K562 (cell line): Measurements from ENCODE around the gene UBE2QL1. TPM values are rescaled to one million over a fixed set of nuclear protein-coding genes. Genes with fewer than 3 reads are reported as not detected.

Source experiments
- ATAC-seq: fragments of 200-7000 bp; cut with Tn5 transposase; 3 replicates; pipeline ENCODE4 v1.9.1; 2020; ENCODE audit warnings: moderate library complexity
- BruUV-seq: library from RNA; stranded (reverse); fragments of 400-500 nt; replicated peaks from 2 replicates; lab custom pipeline; 2021; lab: Mats Ljungman, UMichigan
- CTCF ChIA-PET: fragments of 300-600 bp; formaldehyde crosslinking; extraction: SDS; loops from one replicate; lab custom pipeline; 2021; ENCODE audit warnings: low intra/inter-chr PET ratio; lab: Yijun Ruan, JAX
- POLR2A ChIA-PET: fragments of 300-600, 350-650 bp; sonication (Branson Sonifier 250); formaldehyde crosslinking; extraction: SDS; loops from one replicate; lab custom pipeline; 2021; ENCODE audit warnings: antibody characterized with exemption, inconsistent platforms; lab: Yijun Ruan, JAX
- DNase-seq, 4 experiments: peaks; one replicate each; pipeline versions ENCODE4 v3.0.0 to v3.0.0-alpha.2; 2011 to 2018; ENCODE audit warnings: low spot score in 3 of 4, mixed read lengths in 3 of 4; ENCODE audit errors: extremely low read depth in 1 of 4
- FAIRE-seq: peaks from 2 replicates; lab custom pipeline; 2011; peaks lifted over from hg19 to GRCh38; lab: Jason Lieb, UNC
- H2AFZ ChIP-seq: 2 replicates; pipeline ENCODE4 v1.6.0; 2011; ENCODE audit warnings: low read depth, low read length, control low read depth, inconsistent platforms
- H3K27ac ChIP-seq: fragments of 200-600 bp; 3 replicates; pipeline ENCODE4 v1.8.0; 2011; ENCODE audit warnings: low read depth, mild to moderate bottlenecking, control low read depth, inconsistent platforms, low read length, moderate library complexity, mixed read lengths; ENCODE audit errors: extremely low read depth
- H3K27me3 ChIP-seq, 2 experiments: fragments of 300-600 bp in 1 of 2; 2 replicates in 1 of 2; 3 replicates in 1 of 2; pipeline versions ENCODE4 v1.6.0 to v1.8.0; 2011; ENCODE audit warnings: inconsistent platforms in 2 of 2, low read length in 2 of 2, mild to moderate bottlenecking in 1 of 2, mixed read lengths in 1 of 2, moderate library complexity in 1 of 2; ENCODE audit not compliant: control insufficient read depth in 2 of 2, insufficient read depth in 2 of 2
- H3K36me3 ChIP-seq: fragments of 300-600 bp; 3 replicates; pipeline ENCODE4 v1.8.0; 2011; ENCODE audit warnings: mild to moderate bottlenecking, low read length, inconsistent platforms; ENCODE audit not compliant: control insufficient read depth, insufficient read depth
- H3K4me1 ChIP-seq, 2 experiments: fragments of 200-600 bp in 1 of 2; replicated peaks in 1 of 2; 2 replicates in 1 of 2; 3 replicates in 1 of 2; pipeline versions ENCODE4 v1.5.1 to v1.8.0; 2011; ENCODE audit warnings: inconsistent platforms in 2 of 2, low read length in 2 of 2, mild to moderate bottlenecking in 1 of 2, mixed read lengths in 1 of 2, moderate library complexity in 1 of 2; ENCODE audit not compliant: control insufficient read depth in 2 of 2, insufficient read depth in 2 of 2
- H3K4me2 ChIP-seq: 2 replicates; pipeline ENCODE4 v1.6.1; 2011; ENCODE audit warnings: low read length, control low read depth, inconsistent platforms, mixed read lengths; ENCODE audit not compliant: insufficient read depth
- H3K4me3 ChIP-seq: fragments of 200-600 bp; sonication (generic), shearing (Covaris generic); 2 replicates; pipeline ENCODE4 v1.5.1; 2016; ENCODE audit warnings: control low read depth, inconsistent platforms
- H3K79me2 ChIP-seq: fragments of 200-600 bp; 3 replicates; pipeline ENCODE4 v1.8.0; 2011; ENCODE audit warnings: low read length, inconsistent platforms; ENCODE audit not compliant: control insufficient read depth, insufficient read depth
- H3K9ac ChIP-seq, 2 experiments: 2 replicates each; pipeline versions ENCODE4 v1.6.0 to v1.6.1; 2011; ENCODE audit warnings: low read depth in 2 of 2, low read length in 2 of 2, control low read depth in 1 of 2, inconsistent platforms in 1 of 2, mild to moderate bottlenecking in 1 of 2, mixed read lengths in 1 of 2; ENCODE audit not compliant: insufficient read depth in 1 of 2
- H3K9me1 ChIP-seq: one replicate; pipeline ENCODE4 v1.6.0; 2011; ENCODE audit warnings: inconsistent platforms, mild to moderate bottlenecking, low read length, moderate library complexity; ENCODE audit not compliant: control insufficient read depth, insufficient read depth
- H3K9me3 ChIP-seq: replicated peaks from 2 replicates; pipeline ENCODE4 v1.5.1; 2011; ENCODE audit warnings: low read depth, low read length, inconsistent platforms; ENCODE audit not compliant: control insufficient read depth, insufficient read depth
- H4K20me1 ChIP-seq: replicated peaks from 2 replicates; pipeline ENCODE4 v1.6.1; 2011; ENCODE audit warnings: low read length, inconsistent platforms, mixed read lengths; ENCODE audit not compliant: control insufficient read depth, insufficient read depth
- BDP1 ChIP-seq: IDR thresholded peaks from 3 replicates; pipeline ENCODE4 v1.6.1; 2011; ENCODE audit not compliant: insufficient read length, insufficient read depth
- COPS2 ChIP-seq: fragments of 450-650 bp; conservative IDR thresholded peaks from 2 replicates; pipeline ENCODE4 v1.6.1; 2016; ENCODE audit warnings: mild to moderate bottlenecking, moderate library complexity
- DMBX1 ChIP-seq: fragments of 250-450 bp; sonication (Bioruptor Pico); IDR thresholded peaks from 2 replicates; pipeline ENCODE4 v1.8.0; 2022; ENCODE audit warnings: inconsistent platforms, mild to moderate bottlenecking, moderate library complexity, borderline replicate concordance
- FOXK1 ChIP-seq: sonication (generic); formaldehyde crosslinking; IDR thresholded peaks from 2 replicates; pipeline ENCODE4 v1.8.0; 2022; ENCODE audit warnings: missing genetic modification reagents, mild to moderate bottlenecking, borderline replicate concordance
- GATAD2B ChIP-seq: fragments of 450-650 bp; IDR thresholded peaks from 2 replicates; pipeline ENCODE4 v1.6.1; 2017; ENCODE audit warnings: mild to moderate bottlenecking, borderline replicate concordance
- HNRNPK ChIP-seq: fragments of 200-400 bp; formaldehyde crosslinking; IDR thresholded peaks from one replicate; pipeline ENCODE4 v1.6.1; 2018; ENCODE audit warnings: mild to moderate bottlenecking, low read depth, low read length; ENCODE audit not compliant: poor library complexity, severe bottlenecking
- KLF10 ChIP-seq: fragments of 250-450 bp; sonication (Bioruptor Pico); IDR thresholded peaks from 2 replicates; pipeline ENCODE4 v1.6.1; 2021; ENCODE audit warnings: matching md5 sums
- MYBL2 ChIP-seq, 2 experiments: fragments of 450-650 bp in 1 of 2; sonication (generic) in 1 of 2; formaldehyde crosslinking in 1 of 2; IDR thresholded peaks; 2 replicates each; pipeline versions ENCODE4 v1.6.1 to v1.8.1; 2017 to 2022; ENCODE audit warnings: borderline replicate concordance in 1 of 2, inconsistent platforms in 1 of 2, low read depth in 1 of 2, mild to moderate bottlenecking in 1 of 2, missing genetic modification reagents in 1 of 2, moderate library complexity in 1 of 2
- PHTF2 ChIP-seq: fragments of 250-450 bp; sonication (Bioruptor Pico); IDR thresholded peaks from 2 replicates; pipeline ENCODE4 v1.5.0; 2021; ENCODE audit warnings: mild to moderate bottlenecking
- ZNF764 ChIP-seq: fragments of 250-450 bp; sonication (Bioruptor Pico); IDR thresholded peaks from 2 replicates; pipeline ENCODE4 v1.4.0; 2020; ENCODE audit warnings: low read depth, mild to moderate bottlenecking, moderate library complexity
- WGBS: fragments of 100-300 bp; shearing (Covaris generic); methylation state at CpG from one replicate; pipeline ENCODE4 v1.1.6; 2016; ENCODE audit warnings: low coverage, mixed read lengths; ENCODE audit not compliant: insufficient coverage; ENCODE audit errors: missing lambda C conversion rate; 5-methylcytosine and 5-hydroxymethylcytosine counted together
- in situ Hi-C: fragments of 300-500 bp; cut with MboI; formaldehyde crosslinking; loops from 4 replicates; pipeline ENCODE4 v1.15.0; 2018; ENCODE audit warnings: inconsistent platforms, mixed read lengths
- intact Hi-C: fragments of 100-400 bp; cut with micrococcal nuclease; formaldehyde crosslinking; loops from 2 replicates; pipeline ENCODE4 v1.14.2; 2022
- polyA plus RNA-seq, 8 experiments: library from polyadenylated mRNA; depleted of rRNA in 4 of 8; stranded (reverse) in 5 of 8; unstranded in 3 of 8; fragments of >200 nt; fragmentation: Nextera tagmentation in 2 of 8; fragmentation: Illumina TruSeq in 1 of 8; extraction: Ambion mirVana in 2 of 8; extraction: Trizol in 1 of 8; gene quantifications; 2 replicates each; pipeline versions ENCODE4 v1.2.1 to v1.2.3, GENCODE V29; 2011 to 2014; ENCODE audit warnings: inconsistent platforms in 1 of 8, missing spikeins in 1 of 8
- total RNA-seq, 7 experiments: library from RNA; depleted of rRNA in 6 of 7; stranded (reverse); fragments of >200 nt in 6 of 7; fragmentation: Illumina TruSeq in 2 of 7; extraction: Trizol in 2 of 7; gene quantifications; 2 replicates each; pipeline versions ENCODE4 v1.2.1 to v1.2.3, GENCODE V29; 2011 to 2021; ENCODE audit warnings: low replicate concordance in 1 of 7
- TF ChIP-seq, protein P1 (sequence below): fragments of 450-650 bp; IDR thresholded peaks from 2 replicates; pipeline ENCODE4 v1.6.1; 2017; ENCODE audit warnings: antibody characterized with exemption, mild to moderate bottlenecking
- TF ChIP-seq, protein P2 (sequence below), 3 experiments: IDR thresholded peaks in 2 of 3; conservative IDR thresholded peaks in 1 of 3; 2 replicates each; pipeline ENCODE4 v1.5.1; 2011 to 2012; ENCODE audit warnings: low read length in 3 of 3, mild to moderate bottlenecking in 3 of 3, control low read depth in 2 of 3, improper control_type of control experiment in 1 of 3, inconsistent platforms in 1 of 3, low read depth in 1 of 3, mixed read lengths in 1 of 3, moderate library complexity in 1 of 3; ENCODE audit not compliant: insufficient read depth in 2 of 3
- TF ChIP-seq, protein P3 (sequence below), 2 experiments: fragments of 450-650 bp in 1 of 2; IDR thresholded peaks; 2 replicates each; pipeline ENCODE4 v1.6.1; 2011 to 2017; ENCODE audit warnings: low read depth in 2 of 2, antibody characterized with exemption in 1 of 2, borderline replicate concordance in 1 of 2, low read length in 1 of 2, mild to moderate bottlenecking in 1 of 2, mixed read lengths in 1 of 2; ENCODE audit not compliant: control insufficient read depth in 1 of 2

UBE2QL1 gene
- total and polyA plus RNA-seq, 9 of the 15 experiments (the other 6 are each of a cell fraction or from before 2014, with no cell fraction given): not detected

DNA sequence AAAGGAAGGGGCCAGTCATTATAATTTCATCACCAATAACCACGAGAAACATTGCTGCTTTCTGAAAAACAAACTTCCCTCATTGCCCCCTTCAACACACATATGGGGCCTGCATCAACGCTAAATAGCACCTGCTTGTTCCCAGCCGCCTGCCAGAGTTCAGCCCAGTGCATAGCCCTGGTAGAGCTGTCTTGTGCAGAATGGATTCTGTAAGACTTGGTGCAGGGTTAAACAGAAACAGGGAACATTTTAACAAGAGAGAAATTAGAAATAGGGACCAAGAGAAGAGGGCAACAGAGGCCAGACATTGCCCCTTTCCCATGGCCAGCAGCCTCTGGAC is 56.7 kb downstream of the UBE2QL1 start:
- 2% methylated on average over 3 of the region's 3 CpGs for WGBS
- no peaks in the 10 kb centered on the region for H3K36me3 ChIP-seq
- BruUV-seq: no TSS peak
- in situ Hi-C loops: no loop called here
- H3K27ac ChIP-seq: no peak overlapping the region
- peaks cover 0 to 2% of the 10 kb centered on the region in 2 experiments; a peak in 1 of 5 replicates for H3K4me1 ChIP-seq
- no peaks in the 10 kb centered on the region for H3K9me3 ChIP-seq
- intact Hi-C loops: no loop called here
- H3K9ac ChIP-seq: no peak overlapping the region
- peaks cover 26 to 59% of the 10 kb centered on the region in 2 experiments; a peak in 4 of 5 replicates for H3K27me3 ChIP-seq
- no peaks in the 10 kb centered on the region; the same call in 1 of the 2 replicates for H4K20me1 ChIP-seq
- no peak overlapping the region for H2AFZ ChIP-seq
- no peak overlapping the region for H3K4me2 ChIP-seq
- DNase-seq (no peak), ATAC-seq (no peak), FAIRE-seq (no peak)
- H3K9me1 ChIP-seq: no peaks in the 10 kb centered on the region
- CTCF ChIA-PET: no interaction called here
- H3K79me2 ChIP-seq: no peaks in the 10 kb centered on the region
- H3K4me3 ChIP-seq: no peak overlapping the region
- POLR2A ChIA-PET: no interaction called here
- TF ChIP-seq MYBL2 (IDR thresholded peaks at IDR 0.05; ENCODE audit: low read depth): no peak
- no peak for TF ChIP-seq MYBL2 (CRISPR knock-in tag; IDR thresholded peaks at IDR 0.05; ENCODE audit: borderline replicate concordance)
- TF ChIP-seq, protein P1, sequence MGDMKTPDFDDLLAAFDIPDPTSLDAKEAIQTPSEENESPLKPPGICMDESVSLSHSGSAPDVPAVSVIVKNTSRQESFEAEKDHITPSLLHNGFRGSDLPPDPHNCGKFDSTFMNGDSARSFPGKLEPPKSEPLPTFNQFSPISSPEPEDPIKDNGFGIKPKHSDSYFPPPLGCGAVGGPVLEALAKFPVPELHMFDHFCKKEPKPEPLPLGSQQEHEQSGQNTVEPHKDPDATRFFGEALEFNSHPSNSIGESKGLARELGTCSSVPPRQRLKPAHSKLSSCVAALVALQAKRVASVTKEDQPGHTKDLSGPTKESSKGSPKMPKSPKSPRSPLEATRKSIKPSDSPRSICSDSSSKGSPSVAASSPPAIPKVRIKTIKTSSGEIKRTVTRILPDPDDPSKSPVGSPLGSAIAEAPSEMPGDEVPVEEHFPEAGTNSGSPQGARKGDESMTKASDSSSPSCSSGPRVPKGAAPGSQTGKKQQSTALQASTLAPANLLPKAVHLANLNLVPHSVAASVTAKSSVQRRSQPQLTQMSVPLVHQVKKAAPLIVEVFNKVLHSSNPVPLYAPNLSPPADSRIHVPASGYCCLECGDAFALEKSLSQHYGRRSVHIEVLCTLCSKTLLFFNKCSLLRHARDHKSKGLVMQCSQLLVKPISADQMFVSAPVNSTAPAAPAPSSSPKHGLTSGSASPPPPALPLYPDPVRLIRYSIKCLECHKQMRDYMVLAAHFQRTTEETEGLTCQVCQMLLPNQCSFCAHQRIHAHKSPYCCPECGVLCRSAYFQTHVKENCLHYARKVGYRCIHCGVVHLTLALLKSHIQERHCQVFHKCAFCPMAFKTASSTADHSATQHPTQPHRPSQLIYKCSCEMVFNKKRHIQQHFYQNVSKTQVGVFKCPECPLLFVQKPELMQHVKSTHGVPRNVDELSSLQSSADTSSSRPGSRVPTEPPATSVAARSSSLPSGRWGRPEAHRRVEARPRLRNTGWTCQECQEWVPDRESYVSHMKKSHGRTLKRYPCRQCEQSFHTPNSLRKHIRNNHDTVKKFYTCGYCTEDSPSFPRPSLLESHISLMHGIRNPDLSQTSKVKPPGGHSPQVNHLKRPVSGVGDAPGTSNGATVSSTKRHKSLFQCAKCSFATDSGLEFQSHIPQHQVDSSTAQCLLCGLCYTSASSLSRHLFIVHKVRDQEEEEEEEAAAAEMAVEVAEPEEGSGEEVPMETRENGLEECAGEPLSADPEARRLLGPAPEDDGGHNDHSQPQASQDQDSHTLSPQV: no peak
- TF ChIP-seq HNRNPK: no peak
- TF ChIP-seq, protein P2, sequence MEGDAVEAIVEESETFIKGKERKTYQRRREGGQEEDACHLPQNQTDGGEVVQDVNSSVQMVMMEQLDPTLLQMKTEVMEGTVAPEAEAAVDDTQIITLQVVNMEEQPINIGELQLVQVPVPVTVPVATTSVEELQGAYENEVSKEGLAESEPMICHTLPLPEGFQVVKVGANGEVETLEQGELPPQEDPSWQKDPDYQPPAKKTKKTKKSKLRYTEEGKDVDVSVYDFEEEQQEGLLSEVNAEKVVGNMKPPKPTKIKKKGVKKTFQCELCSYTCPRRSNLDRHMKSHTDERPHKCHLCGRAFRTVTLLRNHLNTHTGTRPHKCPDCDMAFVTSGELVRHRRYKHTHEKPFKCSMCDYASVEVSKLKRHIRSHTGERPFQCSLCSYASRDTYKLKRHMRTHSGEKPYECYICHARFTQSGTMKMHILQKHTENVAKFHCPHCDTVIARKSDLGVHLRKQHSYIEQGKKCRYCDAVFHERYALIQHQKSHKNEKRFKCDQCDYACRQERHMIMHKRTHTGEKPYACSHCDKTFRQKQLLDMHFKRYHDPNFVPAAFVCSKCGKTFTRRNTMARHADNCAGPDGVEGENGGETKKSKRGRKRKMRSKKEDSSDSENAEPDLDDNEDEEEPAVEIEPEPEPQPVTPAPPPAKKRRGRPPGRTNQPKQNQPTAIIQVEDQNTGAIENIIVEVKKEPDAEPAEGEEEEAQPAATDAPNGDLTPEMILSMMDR (IDR thresholded peaks at IDR 0.05 in 2 of 3, conservative IDR thresholded peaks at IDR 0.05 in 1 of 3; ENCODE audit: insufficient read depth in 2 of 3, low read depth in 1 of 3, low read length in 3 of 3): no peak
- TF ChIP-seq COPS2: no peak
- no peak for TF ChIP-seq ZNF764 (CRISPR knock-in tag)
- no peak for TF ChIP-seq FOXK1
- TF ChIP-seq, protein P3, sequence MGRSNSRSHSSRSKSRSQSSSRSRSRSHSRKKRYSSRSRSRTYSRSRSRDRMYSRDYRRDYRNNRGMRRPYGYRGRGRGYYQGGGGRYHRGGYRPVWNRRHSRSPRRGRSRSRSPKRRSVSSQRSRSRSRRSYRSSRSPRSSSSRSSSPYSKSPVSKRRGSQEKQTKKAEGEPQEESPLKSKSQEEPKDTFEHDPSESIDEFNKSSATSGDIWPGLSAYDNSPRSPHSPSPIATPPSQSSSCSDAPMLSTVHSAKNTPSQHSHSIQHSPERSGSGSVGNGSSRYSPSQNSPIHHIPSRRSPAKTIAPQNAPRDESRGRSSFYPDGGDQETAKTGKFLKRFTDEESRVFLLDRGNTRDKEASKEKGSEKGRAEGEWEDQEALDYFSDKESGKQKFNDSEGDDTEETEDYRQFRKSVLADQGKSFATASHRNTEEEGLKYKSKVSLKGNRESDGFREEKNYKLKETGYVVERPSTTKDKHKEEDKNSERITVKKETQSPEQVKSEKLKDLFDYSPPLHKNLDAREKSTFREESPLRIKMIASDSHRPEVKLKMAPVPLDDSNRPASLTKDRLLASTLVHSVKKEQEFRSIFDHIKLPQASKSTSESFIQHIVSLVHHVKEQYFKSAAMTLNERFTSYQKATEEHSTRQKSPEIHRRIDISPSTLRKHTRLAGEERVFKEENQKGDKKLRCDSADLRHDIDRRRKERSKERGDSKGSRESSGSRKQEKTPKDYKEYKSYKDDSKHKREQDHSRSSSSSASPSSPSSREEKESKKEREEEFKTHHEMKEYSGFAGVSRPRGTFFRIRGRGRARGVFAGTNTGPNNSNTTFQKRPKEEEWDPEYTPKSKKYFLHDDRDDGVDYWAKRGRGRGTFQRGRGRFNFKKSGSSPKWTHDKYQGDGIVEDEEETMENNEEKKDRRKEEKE (IDR thresholded peaks at IDR 0.05; ENCODE audit: borderline replicate concordance in 1 of 2, control insufficient read depth in 1 of 2, low read depth in 2 of 2, low read length in 1 of 2): no peak
- no peak for TF ChIP-seq KLF10 (CRISPR knock-in tag)
- TF ChIP-seq GATAD2B: no peak
- no peak for TF ChIP-seq DMBX1 (CRISPR knock-in tag)
- TF ChIP-seq BDP1: no peak
- TF ChIP-seq PHTF2: no peak
